GM19452 (cell line): ENCODE data around the gene MSI2.

Source experiments
- ATAC-seq: cut with Tn5 transposase; IDR thresholded peaks from one replicate; pipeline ENCODE4 v1.9.1; 2021; ENCODE audit not compliant: unreplicated experiment

MSI2 gene

DNA sequence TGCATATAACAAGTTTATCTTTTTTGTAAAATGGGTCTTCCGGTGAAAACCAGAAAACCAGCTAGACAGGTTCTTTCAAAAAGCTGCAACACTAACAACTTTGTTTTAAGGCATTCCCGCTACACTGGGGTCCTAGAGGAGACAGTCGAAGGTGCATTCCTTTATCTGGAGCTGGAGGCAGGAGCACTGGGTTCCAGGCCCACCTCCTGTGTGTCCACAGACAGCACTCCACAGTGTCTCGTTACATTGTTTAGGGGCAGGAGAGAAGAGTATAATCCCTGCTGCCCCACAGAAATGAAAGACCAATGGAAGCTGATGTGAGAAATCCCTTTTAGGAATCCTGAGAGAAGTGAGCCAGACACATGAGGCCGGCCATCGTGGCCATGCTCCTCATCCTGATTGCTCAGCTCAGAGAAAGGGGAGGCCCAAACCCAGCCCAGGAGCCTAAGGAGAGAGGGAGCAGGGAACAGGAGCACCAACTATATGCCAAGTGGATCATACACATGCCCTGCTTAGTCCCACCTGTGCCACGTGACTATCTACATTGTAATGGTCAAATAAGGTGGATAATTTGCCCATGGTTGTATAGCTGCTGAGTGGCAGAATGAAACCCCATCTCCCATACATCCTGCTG is 429.3 kb downstream of the MSI2 start:
- ATAC-seq = no peak

DNA sequence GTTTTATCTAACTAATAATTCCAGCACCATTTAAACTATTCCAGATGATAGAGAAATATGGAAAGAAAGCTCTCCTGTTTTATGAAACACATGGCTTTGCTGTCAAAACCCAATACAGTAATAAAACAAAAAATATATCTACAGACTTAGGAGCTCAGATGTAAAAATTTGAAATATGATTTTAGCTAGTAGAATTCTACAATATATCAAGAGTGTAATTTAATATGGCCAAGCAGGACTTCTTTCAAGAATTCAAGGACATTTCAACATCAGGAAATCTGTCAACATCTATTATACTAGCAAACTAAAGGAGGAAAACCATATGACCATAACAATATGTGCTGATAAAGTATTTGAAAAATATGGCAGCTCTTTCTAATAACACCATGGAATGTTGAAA is 431.3 kb downstream of the MSI2 start:
- ATAC-seq = no peak

DNA sequence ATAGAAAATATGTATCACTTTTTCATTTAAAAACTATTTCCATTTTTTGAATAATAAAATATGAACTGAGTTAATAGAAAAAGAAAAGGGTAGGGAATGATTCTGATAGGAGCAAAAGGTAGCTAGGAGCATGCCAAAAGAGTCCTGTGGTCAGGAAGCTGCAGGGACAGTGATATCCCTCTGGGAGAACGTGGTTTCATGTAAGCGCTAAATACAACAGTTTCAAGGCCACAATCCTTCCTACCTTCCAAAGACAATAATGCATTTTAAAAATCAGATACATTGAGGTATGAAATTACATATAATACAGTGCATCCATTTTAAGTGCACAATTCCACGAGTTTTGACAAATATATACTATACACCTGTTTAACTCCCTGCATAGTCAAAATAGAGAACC is 432.9 kb downstream of the MSI2 start:
- ATAC-seq = no peak

DNA sequence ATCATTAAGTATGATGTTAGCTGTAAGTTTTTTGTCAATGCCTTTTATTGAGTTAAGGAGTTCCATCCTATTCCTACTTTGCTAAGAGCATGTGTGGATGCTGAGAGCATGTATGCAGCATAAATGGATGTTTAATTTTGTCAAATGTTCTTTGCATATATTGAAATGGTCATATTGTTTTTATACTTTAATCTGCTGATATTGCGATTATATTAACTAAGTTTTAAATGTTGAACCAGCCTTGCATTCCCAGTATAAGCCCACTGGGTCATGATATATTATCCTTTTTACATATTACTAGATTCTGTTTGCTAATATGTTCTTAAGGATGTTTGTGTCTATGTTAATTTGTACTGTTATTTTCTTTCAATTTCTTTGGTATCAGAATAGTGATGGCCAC is 435.6 kb downstream of the MSI2 start:
- no peak for ATAC-seq

DNA sequence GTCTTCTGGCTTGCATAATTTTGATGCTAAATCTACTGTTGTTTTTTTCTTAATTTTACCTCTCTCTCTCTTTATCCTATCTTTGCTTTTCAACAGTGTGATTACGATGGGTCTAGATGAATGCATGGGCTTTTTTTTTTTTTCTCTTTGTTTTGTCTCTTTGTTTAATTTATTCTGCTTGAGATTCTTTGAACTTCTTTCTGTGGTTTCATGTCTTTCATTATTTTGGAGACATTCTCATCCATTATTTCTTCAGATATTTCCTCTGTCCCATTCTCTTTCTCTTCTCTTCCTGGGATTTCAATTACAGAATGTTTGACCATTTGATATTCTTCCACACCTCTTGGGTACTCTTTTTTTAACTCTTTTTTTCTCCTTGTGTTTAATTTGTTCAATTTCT is 436.4 kb downstream of the MSI2 start:
- ATAC-seq = no peak

DNA sequence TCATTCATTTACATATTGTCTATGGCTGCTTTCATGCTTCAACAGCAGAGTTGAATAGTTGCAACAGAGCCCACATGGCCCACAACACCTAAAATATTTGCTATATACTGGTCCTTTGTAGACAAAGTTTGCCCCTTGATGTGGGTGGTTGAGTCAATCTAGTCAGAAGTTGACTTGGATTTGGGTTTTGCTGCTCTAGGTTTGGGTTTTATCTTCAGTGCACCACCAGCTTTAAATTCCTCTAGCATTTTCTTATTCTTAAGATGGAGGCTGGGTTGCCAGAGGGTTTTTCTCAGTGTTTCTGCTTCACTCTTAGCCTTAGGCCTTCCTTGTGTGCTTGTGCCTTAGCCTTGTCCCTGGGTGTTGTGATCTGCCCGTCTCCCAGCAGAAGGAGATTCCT is 437.7 kb downstream of the MSI2 start:
- no peak for ATAC-seq

DNA sequence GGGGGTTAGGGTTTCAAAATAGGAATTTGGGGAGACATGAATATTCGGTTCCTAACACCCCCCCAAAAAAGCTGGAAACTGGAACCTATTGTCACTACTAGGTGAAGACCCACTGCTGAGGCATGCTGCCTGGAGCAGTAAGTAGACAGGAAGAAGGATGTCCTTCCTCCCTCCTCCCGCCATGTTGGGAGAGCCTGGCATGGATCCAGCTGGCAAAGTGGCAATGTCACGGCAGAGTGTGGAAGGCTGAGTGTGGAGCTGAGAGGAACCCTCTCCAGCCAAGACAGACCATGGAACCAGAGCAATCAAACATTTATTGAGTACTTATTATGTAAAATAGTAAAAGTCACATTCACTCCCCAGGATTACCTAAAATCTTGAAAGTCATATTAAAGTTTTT is 439.7 kb downstream of the MSI2 start:
- no peak for ATAC-seq

DNA sequence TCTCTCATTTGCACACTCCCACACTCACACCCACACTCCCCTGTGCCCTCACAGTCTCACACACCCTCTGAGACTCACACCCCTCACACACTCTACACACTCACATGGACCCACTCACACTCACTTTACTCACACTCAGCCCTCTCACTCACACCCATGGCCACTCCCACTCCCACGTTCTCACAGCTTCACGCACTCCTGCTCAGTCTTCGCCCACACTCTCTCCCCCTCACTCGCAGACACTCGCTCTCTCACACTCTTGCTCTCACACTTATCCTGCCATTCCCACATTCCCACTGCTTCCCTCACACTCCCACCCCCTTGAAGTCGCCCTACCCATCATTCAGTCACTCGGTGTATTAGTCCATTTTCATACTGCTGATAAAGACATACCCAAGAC is 440.9 kb downstream of the MSI2 start:
- no peak for ATAC-seq

DNA sequence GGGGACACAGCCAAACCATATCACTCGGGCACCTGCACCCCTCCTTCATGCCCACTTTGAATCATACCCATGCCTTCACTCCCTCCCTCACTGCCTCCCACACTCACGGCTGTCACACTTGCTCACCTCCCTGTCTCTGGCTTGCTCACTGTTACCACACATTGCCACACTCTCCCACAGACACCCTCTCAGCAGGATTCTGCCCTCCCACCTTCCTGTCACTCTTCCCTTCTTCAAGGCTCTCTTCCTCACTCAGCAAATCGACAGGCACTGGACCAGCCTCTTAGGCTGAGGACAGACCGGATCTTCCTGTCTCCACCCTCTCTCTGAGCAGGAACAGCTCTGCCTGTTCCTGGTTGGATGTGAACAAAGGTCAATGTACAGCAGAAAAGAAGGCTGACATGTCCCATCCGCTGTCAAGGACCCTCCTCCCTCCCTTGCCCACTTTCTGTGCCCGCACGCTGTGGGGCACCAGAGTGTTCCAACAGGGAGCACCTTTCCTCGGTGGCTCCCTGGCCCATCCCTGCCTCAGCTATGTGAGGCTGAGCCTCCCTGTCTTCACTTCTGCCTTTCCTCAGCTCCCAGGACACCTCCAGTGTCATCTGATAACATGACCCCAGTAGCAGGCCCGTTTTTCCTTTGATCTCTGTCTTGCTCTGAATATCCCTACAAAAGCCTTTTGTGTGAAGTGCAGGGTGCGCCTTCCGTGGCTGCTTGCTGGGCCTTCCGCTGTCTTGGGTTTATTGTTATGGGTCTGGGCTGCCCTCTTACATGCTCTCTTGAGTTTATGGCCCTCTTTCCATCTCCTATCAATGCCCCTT is 441.8 kb downstream of the MSI2 start:
- ATAC-seq = no peak

DNA sequence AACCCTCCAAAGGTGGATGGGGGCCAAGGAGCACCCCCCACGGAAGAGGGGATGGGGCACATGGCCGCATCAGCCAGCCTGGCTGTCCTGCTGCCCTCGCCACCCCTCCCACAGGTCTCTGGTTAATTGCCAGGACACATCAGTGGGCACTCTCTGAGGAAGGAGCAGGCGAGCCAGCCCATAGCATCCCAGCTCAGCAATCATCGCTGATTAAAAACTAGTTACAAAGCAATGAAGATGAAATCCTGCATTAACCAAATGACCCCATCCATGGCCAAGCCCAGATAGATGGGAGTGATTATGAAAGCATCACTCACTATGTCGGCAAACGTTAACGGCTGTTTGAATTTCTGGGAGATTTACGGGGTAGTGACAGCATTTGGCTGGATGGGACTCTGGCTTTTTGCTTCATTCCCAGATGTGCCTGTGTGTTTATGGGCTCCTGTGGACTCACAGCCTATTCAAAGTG is 443.5 kb downstream of the MSI2 start:
- ATAC-seq = no peak

DNA sequence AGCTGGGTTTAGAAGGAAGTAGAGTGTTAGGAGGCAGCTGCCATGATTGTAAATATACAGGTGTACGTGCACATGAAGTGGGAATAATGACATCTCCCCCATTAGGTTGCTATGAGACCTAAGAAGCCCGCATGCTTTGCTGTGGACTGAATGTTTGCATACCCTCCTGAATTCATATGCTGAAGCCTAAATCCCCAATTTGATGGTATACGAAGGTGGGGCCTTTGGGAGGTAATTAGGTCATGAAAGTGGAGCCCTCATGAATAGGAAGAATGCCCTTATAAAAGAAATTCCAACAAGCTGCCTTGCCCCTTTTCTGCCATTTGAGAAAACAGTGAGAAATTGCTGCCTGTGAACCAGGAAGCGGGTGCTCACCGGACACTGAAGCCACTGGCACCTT is 444.8 kb downstream of the MSI2 start:
- ATAC-seq = no peak

DNA sequence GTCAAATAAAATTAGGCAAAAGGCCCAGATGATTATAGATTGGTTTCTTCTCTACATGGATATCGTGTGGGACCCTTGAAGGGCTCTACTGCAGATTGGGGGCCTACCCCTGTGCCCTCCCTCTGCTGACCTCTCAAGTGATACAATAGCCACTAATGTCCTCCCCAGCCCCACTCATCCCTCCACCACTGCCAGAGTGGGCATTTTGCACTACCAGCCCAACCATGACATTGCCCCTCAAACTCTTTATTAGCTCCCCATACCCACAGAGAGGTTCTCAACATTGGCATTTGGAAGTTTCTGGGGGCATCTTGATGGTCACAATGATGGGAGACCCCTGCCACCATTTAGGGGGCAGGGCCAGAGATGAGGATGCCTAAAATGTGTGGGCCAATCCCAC is 446.9 kb downstream of the MSI2 start:
- no peak for ATAC-seq

DNA sequence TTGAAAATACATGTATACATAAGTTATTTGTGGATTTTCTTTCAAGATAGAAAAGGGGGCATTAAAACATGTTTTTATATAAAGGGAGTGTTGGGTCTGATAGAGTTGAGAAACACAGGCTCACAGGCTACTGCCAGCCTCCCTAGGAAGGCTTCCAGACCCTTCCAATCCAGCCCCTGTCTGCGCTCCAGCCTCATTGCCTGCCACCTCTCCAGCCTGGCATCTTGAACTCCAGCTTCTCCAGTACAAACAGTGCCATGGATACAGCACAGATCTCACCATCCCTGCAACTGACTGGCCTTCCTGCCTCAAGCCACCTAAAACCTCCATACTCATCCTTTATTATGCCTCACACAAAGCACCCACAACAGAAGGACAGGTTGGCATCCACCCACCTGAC is 448.1 kb downstream of the MSI2 start:
- no peak for ATAC-seq

DNA sequence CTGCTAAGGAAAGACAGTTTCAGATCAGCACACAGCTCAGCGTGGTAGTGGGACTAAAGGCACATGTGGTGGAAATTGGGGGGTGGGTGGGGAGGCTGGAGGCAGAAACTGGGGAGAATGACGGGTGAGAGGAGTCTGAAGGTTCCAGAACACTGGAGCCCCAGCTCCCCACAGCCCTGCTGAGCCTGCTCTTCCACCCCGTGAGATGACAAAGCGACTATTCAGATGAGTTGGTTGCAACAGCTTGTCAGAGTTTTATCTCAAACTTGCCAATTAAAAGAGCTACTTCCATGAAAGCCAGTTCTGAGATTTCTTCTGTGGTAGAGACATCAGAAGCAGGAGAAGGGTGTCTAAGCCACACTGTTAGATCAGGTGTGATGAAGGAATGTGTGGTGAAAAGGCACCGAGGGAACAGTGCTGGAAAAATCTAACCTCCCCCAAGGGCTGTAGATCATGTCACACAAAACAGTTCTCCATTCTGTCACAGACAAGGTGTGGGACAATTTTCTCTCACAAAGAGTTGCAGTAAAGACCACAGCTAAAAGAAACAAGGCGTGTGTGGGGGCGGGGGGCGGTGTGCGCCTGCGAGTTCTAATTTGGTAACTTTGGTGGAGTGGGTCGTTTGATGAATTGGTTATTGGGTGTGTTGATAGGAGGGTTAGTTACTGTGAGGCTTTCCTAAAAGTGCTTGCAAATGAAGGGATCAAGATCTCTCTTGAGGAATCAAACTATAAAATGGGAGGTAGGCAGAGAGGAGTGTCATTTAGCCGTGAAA is 449.8 kb downstream of the MSI2 start:
- no peak for ATAC-seq

DNA sequence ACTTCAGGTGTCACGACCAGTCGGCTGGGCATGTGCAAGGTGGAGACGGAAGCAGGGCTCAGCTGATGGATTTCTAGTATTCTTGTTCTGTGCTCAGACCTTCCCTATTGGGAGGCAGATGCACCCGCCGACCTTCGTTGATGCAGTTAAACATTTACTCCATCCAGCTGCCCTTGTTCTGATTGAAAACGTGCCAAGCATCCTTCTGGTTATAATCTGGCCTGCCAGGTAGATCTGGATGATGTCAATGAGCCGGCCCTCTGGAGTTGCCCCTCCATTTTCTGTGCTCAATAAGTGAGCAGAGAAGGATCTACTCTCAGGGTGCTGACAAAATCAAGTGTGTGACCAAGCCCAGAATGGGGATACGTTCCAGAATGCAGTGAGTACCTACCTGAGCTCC is 450.4 kb downstream of the MSI2 start:
- no peak for ATAC-seq

DNA sequence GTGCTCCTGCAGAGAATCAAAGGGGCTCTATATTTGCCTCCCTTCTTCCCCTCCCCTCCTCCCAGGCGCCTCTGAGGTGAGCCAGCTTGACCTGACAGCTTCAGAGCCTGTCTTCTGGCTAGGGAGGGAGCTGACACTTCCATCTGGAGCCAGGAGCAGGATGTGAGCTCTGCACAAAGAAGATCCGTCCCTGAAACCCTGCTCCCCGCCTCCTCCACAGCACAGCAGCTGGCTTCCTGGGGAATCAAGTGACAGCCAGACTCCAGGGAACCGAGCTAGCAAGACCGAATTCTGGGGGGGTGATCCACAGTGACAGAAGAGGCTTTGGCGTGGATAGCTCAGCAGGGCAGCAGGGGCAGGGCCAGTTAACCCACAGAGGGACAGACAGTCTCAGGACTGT is 451.6 kb downstream of the MSI2 start:
- no peak for ATAC-seq

DNA sequence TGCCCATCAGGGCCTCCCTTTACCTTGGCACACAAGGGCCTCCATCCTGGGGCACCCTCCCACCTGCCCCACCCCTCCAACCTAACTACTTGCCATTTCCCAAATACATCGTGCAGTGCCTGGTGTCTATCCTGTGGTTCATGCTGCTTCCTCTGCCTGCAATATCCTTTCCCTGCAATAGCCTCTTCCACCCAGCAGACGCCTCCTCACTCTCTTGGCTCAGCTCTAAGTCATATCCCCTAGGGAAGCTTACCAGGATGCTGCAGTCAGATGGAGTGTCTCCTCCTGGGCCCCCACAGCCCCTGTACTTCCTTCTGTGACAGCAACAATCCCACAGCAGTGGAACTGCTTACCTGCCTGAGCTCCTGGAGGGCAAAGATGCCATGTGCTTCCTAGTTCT is 452.1 kb downstream of the MSI2 start:
- no peak for ATAC-seq

DNA sequence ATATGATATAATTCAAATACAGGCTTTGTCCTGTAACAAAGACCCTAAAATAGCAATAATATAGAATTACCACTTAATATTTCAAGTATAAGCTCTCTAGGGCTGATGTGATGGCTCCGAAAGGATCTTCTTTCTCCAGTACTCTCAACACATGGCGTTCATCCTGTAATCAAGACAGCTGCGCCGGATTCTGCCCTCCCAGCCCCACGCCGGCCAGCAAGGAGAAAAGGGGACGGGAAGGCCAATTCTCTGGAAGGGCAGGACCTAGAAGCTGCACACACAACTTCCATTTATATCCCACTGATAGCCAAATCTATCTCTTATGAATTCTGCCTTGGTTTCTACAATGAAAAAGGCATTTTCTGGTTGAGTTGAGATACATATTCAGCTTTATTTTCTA is 456.8 kb downstream of the MSI2 start:
- ATAC-seq = no peak

DNA sequence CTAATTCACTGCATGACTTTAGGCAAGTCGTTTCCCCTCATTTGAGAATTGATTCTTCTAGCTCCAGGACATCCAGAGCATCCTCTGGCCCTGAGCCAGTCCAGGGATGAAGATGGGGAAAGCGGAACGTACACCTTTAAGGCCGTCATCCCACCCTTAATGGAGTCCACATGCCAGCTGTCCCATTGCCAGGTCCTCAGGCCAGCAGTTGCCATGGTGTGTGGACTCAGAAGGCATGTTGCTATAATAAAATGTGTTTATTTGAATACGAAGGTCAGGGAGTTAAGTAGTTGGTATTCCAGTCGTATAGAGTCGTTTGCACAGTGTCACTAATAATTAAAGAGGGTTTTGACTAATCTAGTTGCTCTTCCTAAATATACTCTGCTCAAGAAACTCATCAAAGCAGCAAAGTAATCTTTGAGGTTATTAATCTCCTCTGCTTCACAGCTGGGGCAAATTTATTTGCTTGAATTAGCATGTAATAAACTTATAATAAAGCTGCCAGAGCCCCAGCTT is 458.4 kb downstream of the MSI2 start:
- ATAC-seq = no peak

DNA sequence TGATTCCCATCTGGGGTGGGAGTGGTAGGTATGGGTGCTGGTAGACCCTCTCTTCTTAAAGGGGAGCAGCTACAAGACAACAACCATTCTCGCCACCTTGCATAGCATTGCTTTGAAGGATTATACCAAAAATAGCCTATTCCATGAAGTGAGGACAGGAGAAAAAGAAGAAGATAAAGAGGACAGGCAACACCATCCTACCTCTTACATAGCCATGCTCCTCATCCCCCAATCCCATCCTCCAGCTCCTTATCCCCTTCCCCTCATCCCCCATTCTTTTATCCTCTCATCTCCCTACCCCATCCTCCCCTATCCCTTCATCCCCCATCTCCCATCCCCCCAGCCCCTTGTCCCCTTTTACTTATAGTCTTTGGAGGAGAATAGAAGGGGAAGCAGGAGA is 459.7 kb downstream of the MSI2 start:
- ATAC-seq = no peak

DNA sequence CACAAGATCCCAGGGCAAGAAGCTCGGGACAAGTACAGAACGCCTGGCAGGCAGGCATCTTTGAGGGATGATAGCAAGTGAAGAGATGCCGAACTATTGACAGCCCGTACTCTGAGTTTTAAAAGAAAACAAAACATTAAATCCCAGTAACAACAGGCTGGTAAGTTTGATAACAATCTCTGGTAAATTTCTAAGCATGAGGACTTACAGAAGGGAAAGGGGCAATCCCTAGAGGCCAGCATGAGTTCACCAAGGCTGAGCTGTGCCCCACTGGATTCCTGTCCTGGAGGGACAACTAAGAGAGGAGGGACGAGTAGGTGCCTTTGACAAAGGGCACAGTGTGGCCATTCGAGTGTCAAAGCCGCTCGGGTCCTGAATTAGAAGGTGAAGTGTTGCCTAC is 462.6 kb downstream of the MSI2 start:
- no peak for ATAC-seq
